NCI-H2196 treated with DMSO at 0.1 percent for 48 hours (cell line): Measurements from ENCODE around the gene SIPA1L3.
A peak's percentile ranks its signal among the peaks of the same experiment; 100 is the strongest.

Source experiments
- DNase-seq: peaks from one replicate; lab custom pipeline; 2025; ENCODE audit not compliant: unreplicated experiment; lab: John Stamatoyannopoulos, UW

The SIPA1L3 gene

DNA sequence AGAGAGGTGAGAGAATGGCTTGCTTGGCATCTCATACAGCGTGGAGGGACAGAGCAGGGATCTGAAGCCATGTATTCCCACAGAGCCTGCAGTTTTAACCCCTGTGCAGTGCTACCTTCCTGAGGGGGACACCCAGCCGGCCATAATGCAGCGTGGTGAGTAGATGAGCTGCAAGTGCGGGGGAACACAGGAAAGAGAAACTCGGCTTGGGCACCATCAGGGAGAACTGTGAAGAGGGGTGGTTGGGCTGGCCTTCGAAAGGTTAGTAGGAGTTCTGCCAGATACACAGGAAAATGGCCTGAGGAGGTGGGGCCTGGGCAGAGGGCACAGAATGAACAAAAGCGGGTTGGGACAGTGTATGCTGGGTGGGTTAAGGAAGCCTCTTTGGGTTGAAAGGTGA, 88.3 kb downstream of the SIPA1L3 start:
- no peak for DNase-seq

DNA sequence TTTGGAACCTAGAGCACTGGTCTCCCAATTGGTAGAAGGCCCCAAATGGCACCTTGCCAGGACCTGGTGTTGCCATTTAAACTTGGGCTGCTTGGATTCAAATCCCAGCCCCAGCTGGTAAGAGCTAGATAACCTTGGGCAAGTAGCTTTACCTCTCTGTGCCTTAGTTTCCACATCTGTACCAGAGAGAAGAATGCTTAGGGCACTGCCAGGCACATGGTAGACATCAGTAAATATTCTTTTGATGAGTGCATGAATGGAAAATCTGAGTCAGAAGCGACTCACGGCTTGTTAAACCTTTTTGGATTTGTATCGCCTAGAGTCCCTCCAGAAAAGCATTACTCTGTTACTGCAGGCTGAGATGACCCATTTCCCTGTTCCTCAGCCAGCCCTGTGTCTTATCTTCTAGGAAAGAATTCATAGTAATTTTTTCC, 90.9 kb downstream of the SIPA1L3 start:
- no peak for DNase-seq

DNA sequence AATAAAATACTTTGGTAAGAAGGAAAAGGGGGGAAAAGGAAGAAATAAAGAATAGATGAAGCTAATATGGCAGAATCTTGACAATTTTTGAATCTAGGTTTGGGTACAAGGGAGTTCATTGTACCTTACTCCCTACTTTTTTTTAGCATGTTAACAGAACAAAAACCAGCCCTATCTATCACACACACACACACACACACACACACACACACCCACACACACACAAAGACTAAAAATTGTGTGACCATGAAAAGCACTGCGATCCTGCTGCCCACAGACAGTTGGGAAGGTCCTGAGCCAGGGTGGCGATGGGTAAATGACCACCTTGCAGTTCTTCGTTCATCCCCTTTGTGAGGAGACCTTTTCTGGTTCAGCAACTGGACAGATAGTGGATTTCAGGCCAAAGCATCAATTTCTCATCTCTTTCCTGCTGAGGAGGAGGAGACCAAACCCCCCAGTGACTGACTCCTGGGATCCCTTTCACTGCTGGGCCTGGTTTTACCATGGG, 91.8 kb downstream of the SIPA1L3 start:
- no peak for DNase-seq

DNA sequence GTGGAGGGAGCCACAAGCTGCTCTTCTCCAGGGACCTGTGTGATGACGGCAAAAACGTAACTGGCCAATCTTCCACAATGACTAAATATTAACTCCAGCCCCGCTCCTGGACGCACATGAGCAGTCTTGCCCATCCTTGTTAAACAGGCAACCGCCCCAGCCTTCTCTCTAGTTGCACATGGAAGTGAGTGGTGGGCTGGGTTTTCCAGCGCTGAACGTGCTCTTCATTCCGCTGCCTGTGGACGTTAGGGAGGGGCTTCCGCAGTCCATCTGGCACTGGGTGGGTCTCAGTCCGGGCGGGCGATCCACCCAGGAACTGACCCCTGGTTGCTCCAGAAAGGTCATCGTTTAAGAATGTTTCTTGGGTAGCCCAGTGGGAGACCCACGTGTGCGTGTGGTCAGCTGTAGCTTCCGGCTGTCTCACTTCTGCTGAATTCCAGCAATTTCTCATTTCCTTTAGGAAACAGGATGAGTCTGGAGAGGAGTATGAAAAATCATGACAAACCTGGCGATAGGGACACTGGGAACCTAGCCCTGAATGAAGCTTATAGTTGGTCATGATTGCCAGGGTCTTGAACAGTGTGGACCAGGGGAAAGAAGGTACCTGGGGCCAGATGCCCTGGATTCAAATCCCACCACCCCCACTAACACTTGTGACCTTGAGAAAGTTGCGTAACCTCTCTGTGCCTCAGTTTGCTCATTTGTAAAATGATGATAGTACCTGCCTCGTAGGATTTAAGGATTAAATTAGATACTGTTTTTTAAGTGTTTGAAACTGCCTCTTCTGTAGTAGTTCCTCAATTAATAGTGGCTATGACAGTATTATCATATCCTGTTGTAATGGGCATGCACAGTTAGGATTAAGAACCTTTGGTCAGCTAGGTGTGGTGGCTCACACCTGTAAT, 92.6 kb downstream of the SIPA1L3 start:
- no peak for DNase-seq

DNA sequence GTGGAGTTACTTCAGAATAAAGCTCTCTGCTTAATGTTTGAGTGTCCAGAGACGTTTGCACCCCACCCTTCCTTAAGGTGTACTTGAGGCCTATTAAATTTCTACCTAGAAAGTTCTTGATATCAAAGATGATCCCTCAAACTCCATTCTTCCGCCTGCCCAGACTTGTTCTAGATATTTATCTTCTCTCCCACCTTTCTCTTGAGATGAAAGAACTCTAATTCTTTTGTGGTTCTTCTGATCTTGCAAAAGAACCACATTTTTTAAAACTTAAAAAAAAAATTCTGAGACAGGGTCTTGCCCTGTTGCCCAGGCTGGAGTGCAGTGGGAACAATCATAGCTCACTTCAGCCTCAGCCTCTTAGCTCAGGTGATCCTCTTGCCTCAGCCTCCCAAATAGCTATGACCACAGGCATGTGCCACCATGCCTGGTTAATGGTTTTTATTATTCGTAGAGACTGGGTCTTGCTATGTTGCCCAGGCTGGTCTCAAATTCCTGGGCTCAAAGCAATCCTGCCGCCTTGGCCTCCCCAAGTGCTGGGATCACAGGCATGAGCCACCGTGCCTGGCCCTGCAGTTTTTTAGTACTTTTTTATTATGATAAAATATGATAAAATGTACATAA, 94.3 kb downstream of the SIPA1L3 start:
- no peak for DNase-seq

DNA sequence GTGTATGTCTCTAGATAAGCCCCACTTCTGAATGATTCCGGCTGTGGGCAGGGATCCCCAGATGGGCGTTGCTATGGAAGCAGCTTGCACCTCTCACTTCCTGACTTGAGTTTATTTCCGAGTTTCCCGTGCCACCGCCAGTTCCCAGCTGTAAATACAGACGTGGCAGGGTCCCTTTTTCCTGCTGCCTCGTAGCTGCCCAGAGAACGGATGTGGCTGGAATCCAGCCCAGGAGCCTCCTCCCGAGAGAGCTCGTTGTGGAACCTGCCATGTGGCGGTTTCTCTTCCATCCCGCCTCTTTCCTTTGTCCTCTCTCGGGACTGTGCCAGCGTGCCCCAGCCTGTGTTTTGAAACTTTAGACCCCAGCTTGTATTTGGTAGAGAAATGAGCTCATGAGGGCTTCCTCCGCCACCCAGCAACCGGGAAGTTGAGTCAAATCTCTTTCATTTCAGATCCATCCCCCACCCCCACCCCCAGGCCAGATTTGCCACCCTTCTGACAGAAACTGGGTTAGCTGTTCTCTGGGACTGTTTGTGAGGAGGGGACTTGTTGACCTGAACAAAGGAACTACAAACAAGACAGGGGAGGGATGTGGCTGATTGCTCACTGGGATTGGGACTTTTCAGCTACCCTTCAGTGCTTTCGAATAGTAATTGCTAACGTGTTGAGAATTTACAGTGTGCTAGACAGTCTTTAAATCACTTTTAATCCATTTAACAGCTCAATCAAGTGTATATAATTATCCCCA, 96.6 kb downstream of the SIPA1L3 start:
- peak; percentile 90 for DNase-seq

DNA sequence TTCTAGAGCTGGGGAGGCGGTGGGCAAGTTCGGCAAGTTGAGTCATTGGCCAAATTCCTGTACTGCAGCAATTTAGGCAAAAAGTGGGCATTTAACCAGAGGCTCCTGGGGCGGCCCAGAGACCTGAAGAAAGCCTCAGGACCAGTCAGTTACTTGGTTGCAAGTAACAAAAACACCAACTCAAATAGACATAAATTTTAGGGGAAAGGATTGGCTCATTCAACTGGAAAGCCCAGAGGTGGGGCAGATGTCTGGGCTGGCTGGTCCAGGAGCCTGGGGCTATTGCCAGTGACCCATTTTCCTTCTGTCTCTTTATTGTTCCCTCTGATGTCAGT, 97.1 kb downstream of the SIPA1L3 start:
- no peak for DNase-seq

DNA sequence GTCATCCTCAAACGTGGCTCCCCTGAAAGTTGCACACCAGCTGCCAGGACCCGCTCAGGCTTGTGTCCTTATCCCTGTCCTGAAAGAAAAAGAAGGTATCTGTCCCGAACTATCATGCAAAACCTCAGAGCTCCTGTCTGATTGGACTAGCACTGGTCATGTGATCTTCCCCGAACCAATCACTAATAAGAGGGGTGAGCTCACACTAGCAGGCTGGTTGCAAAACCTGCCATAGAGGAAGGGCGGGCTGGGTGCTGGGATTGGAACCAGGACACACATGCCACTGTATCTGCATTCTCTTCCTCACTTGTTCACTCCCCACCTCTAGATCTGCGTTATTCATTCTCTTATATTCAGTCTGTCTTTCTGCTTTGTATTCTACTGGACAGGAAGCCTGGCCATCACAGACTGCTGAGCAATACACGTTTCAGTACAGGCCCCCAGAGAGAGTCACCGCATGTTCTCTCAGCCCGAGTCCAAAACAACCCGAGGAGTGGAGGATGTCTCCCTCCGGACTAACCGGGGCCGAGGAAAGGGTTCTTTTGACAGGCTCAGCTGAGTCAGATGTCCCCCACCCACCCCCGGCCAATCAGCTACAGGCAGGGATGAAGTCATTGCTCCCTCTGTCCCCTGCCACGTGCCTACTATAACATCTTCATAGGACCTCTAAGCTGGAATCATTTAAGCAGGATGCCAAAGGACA, 97.7 kb downstream of the SIPA1L3 start:
- DNase-seq, result peak; percentile 91

DNA sequence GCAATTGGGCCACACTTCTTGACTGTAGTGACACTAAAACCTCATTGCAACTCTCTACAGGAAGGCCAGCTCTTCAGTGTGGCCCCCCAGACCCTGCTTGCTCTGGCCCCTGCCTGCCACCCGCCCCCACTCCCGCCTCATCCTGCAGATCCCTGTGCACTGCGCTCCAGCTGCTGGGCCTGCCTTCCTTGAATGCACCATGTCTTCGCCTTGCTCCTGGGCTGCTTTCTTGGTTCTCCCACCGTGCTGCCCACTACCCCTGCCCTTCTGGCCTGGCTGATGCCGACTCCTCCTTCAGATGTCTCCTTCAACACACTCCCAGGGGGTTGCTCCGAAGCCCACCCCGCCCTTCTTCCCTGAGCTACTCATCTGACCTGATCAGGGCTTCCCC, 98.2 kb downstream of the SIPA1L3 start:
- DNase-seq, result no peak

DNA sequence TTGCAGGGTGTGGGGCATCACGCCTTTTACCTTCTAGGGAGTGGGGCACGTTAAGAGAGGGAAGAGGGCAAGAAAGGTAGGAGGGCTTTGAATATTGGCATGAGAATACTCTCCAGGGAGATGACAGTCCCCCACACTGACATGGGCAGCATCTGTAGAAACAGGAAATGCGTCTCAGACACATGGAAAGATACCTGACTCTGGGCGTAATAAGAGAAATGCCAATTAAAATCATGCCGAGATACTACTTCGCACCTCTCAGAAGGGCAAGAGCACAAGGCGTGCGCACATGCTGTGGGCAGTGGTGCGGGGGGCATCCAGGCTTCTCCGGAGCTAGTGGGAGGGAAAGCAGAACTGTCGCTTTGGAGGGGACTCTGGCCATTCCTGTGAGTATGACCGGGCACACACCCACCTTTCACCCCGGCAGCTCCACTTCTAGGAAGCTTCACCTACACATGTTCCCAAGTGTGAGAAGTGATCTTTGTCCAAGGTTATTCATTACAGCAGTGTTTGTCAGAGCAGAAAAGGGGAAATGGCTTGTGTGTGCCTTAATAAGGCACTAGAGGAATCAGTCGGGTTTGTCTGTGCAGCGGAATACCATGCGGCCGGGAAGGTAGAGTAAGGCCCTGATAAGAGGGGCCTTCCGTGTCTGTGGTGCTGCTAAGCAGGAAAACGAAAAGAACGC, 99.5 kb downstream of the SIPA1L3 start:
- DNase-seq, result no peak

DNA sequence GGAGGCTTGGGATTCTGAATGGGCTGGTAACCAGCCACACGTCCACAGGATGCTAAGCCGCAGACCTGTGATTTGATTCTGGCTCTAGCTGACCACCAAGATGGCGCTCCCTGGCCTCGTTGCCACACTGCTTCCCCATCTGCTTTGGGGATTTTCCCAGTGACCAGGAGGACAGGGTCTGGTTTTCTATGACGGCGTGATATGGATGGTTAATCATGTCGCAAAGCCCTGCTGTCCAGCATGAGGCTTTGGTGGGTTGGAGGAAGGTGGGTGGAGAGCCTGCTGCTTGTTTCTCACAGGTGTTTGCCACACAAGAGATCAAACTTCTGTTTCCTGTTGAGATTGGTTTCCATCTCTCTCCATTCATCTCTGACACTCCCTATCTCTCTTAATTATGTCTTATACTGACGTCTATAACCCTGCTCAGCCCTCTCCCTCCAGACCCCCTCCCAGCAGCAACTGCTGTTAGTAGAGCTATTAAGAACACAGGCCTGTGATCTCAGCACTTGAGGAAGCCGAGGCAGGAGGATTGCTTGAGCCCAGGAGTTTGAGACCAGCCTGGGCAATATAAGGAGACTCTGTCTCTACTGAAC, 102.7 kb downstream of the SIPA1L3 start:
- no peak for DNase-seq

DNA sequence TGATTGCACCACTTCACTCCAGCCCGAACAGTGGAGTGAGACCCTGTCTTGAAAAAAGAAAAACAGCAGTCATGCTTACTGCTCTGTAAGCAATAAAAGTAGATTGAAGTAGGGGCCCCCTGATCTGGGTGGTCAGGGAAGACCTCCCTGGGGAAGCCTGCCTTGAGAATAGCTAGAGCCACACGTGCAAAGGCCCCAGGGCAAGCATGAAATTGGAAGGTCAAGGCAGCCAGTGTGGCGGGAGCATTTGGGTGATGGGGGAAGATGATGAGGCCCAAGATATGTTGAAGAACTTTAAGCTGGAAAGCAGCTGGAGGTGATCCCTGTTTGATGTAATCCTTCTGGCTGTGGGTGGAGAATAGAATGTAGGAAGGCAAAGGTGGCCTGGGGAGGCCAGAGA, 104.4 kb downstream of the SIPA1L3 start:
- no peak for DNase-seq

DNA sequence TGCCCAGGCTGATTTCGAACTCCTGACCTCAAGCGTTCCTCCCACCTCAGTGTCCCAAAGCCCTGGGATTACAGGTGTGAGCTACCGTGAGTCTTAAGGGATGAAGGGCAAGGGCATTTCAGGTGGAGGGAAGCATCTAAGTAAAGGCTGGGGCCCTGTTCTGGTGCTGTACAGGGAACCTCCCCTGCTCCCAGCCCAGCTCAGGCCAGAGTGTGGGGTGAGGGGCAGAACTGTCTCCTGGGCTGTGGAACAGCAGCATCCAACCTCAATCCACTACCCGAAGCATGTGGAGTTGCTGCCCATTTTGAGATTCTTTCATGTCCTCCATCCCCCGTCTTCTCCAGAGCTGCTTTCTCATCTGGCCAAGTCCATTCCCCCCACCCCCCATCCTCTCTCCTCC, 105.3 kb downstream of the SIPA1L3 start:
- no peak for DNase-seq

DNA sequence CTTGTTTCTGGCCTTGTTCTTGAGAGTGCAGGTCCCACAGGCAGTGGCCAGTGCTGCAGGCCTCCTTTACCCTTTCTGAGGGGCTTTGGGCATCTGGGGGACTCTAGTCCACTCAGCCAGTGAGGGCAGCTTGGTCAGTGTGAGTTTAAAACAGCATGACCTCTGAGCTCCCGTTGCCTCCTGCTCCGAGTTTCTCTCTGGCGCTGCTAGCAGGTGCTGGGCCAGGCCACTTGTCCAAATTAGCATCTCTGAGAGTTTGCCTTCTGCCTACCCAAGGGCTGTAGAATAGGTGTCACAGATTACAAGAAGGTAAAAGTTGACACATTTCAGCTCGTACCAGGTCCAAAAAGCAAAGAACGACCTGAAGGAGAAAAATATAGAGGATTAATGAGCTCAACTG, 105.9 kb downstream of the SIPA1L3 start:
- DNase-seq, result no peak

DNA sequence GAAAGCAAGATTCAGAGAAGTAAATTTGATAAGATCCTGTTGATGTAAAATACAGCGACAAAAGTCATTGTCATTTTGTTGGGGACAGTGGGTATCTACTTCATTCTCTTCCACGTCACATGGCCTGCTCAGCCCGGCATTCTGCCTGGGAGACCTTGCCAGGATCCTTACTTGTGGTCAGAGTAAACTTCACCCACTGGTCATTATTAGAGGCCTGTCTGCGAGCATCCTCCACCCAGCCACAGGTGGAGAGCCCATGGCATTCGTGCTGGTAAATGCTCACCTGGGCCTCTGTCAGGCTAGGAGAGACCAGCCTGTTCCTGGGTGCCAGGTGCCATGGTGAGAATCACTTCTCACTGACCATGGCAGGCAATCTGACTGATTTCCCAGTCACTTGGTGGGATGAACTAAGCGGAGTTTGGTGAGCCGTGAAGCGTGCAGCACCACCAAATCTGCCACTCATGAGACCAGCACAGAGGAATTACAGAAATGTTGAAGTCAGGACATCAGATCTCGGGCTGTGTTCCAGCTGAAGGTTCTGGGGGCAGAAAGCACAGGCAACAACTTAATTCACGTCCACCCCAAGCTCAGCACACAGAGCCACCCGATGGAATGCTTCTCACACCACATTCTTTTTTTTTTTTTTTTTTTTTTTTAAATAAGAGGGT, 107.0 kb downstream of the SIPA1L3 start:
- DNase-seq, result no peak

DNA sequence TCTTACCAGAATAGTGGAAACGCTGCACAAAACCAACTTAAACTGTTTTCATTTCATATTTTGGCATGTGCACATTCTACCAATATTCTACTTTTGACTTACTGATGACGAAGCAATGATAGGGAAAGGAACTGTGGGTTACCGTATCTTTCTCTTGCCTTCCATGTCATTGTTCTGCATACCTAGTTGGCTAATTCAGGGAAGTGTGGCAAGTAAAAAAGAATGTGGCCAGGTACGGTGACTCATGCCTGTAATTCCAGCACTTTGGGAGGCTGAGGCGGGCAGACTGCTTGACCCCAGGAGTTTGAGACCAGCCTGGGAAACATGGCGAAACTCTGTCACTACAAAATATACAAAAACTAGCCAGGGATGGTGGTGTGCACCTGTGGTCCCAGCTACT, 108.2 kb downstream of the SIPA1L3 start:
- DNase-seq, result no peak

DNA sequence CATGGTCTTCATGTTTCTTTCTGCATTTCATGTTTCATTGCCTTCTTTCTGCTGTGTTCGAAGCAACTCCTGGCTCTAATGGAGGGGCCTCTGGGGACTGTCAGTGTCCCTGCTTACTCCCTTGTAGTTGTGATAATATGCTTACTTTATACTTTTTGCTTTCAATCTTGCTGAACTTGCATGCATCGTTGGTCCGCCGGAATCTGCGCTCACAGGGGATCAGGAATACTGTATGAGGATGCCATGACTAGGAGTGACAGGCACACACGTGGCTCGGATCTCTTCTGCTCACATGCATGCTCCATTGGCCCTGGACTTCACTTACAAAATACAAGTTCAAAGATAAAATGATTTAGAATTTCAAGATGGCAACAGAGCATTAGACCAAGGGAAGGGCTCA, 108.8 kb downstream of the SIPA1L3 start:
- no peak for DNase-seq

DNA sequence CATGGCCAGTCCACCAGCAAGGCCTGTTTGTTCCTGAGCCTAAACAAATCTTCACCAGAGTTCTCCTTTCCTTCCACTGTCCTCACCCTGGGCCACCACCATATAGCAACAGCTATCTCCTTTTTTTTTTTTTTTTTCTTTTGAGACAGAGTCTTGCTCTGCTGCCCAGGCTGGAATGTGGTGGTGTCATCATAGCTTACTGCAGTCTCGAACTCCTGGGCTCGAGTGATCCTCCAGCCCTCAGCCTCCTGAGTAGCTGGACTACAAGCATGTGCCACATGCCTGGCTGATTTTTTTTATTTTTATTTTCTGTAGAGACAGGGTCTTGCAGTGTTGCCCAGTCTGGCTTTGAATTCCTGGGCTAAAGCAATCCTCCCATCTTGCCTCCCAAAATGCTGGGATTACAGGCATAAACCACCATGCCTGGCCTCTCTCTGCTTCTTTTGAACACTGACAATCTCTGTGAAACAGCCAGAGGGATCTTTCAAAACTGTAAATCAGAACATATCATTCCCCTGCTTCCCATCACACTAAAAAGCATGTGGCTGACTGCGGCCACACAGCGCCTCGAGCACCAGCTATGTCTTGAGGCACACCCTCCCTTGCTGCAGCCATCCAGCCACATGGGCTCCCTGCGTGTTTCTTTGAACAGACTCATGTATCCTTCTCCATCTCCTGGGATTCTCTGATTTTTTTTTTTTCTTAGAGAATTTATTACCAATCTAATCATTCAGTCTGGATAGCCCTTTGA, 110.6 kb downstream of the SIPA1L3 start:
- DNase-seq, result no peak
